C4-2B (cell line): Measurements from ENCODE around the gene SETX.

ENCODE experiments used
- ZFX ChIP-seq: fragments of 450-650 bp; IDR thresholded peaks from 2 replicates; pipeline ENCODE4 v1.6.1; 2017
- TF ChIP-seq, protein P1 (sequence below): fragments of 450-650 bp; conservative IDR thresholded peaks from 2 replicates; pipeline ENCODE4 v1.5.1; 2017; ENCODE audit warnings: mild to moderate bottlenecking

DNA sequence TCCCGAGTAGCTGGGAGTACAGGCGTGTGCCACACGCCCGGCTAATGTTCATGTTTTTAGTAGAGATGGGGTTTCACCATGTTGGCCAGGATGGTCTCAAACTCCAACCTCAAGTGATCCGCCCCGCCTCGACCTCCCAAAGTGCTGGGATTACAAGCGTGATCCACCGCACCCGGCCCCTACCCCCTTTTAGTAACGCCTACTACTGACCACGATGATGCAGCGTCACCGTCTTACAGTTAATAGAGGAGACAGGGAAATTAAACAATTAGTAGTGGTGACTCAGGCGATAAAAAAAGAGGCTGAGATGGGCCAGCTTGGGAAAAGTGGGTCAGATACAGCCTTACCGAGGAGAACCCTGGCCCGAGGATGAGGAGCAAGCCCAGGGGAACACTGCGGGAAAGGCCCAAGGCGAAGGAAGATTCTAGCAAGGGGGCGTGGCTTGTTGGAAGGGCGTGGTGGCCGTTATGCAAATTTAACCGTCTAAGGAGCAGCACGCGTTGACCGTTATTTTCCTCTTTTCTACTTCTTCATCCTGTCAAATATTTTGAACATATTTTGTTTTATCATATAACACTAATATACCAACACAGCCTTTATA, 1.6 kb upstream of the SETX start:
- TF ChIP-seq, protein P1, sequence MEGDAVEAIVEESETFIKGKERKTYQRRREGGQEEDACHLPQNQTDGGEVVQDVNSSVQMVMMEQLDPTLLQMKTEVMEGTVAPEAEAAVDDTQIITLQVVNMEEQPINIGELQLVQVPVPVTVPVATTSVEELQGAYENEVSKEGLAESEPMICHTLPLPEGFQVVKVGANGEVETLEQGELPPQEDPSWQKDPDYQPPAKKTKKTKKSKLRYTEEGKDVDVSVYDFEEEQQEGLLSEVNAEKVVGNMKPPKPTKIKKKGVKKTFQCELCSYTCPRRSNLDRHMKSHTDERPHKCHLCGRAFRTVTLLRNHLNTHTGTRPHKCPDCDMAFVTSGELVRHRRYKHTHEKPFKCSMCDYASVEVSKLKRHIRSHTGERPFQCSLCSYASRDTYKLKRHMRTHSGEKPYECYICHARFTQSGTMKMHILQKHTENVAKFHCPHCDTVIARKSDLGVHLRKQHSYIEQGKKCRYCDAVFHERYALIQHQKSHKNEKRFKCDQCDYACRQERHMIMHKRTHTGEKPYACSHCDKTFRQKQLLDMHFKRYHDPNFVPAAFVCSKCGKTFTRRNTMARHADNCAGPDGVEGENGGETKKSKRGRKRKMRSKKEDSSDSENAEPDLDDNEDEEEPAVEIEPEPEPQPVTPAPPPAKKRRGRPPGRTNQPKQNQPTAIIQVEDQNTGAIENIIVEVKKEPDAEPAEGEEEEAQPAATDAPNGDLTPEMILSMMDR, result no peak
- no peak for TF ChIP-seq ZFX
